ENCODE measurements around the gene FFAR1.

- peak; percentile 93 for TF ChIP-seq CTCF (IDR thresholded peaks at IDR 0.05; ENCODE audit: borderline replicate concordance, extremely low read depth, low read length, poor library complexity, severe bottlenecking)
- TF ChIP-seq EZH2 (IDR thresholded peaks at IDR 0.05; ENCODE audit: borderline replicate concordance, low read depth, low read length, severe bottlenecking), result no peak
Observed at GRCh38 chr19:35352448-35353304, 5.0 kb downstream of the FFAR1 start.

Measured in DND-41 (cell line).